ENCODE results near the gene PCP2.

PCP2 gene

GRCh38 chr19:7596211-7596937 lies 37.1 kb downstream of the PCP2 start:
- no peak for DNase-seq (ENCODE audit: low read depth)

DNA sequence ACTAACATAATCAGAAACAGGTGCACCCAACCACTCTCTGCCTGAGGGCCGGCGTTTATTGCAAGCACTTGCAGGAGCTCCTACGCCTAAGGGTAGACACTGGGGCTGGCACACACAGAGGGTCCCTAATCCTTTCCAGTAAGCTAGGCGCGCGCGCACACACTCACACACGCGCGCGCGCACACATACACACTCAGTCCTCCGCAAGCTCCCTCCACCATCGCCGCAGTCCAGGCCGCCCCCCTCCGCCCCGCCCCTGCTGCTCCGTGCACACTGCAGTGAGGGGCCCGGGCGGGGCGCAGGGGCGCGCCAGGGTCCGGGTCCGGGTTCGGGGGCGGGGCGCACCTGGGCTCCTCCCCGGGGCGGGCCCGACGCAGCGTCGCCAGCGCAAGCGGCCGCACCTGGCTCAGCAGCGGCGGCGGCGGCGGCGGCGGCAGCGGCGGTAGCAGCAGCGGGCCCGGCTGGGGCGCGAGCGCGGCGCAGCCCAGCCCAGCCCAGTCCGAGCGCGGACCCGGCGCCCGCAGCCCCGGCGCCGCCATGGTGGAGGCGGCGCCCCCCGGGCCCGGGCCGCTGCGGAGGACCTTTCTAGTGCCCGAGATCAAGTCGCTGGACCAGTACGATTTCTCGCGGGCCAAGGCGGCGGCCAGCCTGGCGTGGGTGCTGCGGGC lies 37.9 kb downstream of the PCP2 start, which contains the start of gene CAMSAP3:
Gene CAMSAP3 (plus strand): TSS at position 398 of the 668 bp plus-strand sequence. CDS start 140 bp downstream, at position 538.
- DNase-seq (ENCODE audit: low read depth): no peak

GRCh38 chr19:7590256-7590655 lies 43.3 kb downstream of the PCP2 start:
- DNase-seq (ENCODE audit: low read depth): no peak

GRCh38 chr19:7589822-7590221 lies 43.7 kb downstream of the PCP2 start:
- no peak for DNase-seq (ENCODE audit: low read depth)

GRCh38 chr19:7582446-7582845 lies 51.1 kb downstream of the PCP2 start:
- no peak for DNase-seq (ENCODE audit: low read depth)
